Dermis lymphatic vessel endothelial cell (primary cell): ENCODE data around the gene KMT5C. TPM values are rescaled to one million over a fixed set of nuclear protein-coding genes. Genes with fewer than 3 reads are reported as not detected.

ENCODE experiments used
- total RNA-seq: library from RNA; depleted of rRNA; stranded (reverse); fragments of >200 nt; gene quantifications from 2 replicates; pipeline ENCODE4 v1.2.1, GENCODE V29; 2014

KMT5C gene
- 3.2 and 3.3 TPM in 2 replicates for total RNA-seq

DNA sequence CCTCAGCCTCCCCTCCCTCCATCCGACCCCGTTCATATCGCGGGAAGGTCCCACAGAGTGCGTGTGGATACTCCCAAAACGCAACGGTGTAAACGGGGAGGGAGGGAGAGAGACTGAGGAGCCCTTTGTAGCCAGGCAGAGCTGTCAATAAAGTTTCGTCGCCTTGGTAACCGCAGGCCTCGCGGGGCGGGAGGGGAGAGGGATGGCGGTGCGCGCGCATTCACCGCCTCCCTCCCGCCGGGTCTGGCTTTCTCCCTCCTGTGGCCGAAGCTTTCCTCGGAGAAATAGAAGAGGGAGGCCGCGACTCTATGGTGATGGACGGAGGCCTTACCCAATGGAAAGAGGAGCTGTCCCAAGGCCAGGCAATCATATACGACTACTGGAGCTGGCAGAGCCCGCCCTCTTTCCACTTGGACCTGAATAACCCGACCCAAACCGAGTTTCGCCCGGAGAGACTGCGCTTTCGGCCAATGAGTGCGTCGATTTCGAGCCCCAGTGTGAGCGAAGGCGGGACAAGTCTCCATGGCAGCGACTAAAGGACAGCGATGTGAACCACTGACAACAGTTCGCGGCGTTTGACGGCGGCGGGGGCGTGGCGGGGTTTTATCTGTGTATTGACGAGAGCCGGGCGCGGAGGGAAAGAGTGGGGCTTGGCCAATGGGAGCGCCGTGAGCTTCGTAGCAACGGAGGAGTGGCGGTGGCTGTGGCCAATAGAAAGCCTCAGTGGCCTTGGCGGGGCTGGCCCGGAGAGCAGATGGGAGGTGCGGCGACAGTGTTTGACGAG lies at the start of gene KMT5C:
Gene KMT5C, plus strand, starts transcription at position 772 of the 784 bp plus-strand sequence. CDS start 2,061 bp downstream, outside the sequence.

DNA sequence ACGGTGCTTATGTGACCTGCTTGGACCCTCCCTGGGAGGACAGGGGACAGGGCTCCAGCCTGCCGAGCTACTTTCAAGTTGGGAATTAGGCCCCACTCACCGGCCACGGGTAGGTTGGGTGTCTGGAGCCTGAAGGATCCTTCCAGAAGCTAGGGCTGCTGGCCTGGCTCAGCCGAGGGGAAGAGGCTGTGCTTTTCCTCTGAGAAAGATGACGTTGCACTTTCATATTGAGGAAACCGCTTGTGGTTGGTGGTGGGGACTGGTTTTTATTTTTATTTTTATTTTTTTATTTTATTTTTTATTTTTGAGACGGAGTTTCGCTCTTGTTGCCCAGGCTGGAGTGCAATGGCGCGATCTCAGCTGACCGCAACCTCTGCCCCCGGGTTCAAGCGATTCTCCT lies 14.5 kb upstream of the KMT5C start, which contains the start of gene TMEM150B:
Gene TMEM150B, minus strand, starts transcription at position 170 of the 400 bp plus-strand sequence. CDS start 4,305 bp downstream, outside the sequence.

DNA sequence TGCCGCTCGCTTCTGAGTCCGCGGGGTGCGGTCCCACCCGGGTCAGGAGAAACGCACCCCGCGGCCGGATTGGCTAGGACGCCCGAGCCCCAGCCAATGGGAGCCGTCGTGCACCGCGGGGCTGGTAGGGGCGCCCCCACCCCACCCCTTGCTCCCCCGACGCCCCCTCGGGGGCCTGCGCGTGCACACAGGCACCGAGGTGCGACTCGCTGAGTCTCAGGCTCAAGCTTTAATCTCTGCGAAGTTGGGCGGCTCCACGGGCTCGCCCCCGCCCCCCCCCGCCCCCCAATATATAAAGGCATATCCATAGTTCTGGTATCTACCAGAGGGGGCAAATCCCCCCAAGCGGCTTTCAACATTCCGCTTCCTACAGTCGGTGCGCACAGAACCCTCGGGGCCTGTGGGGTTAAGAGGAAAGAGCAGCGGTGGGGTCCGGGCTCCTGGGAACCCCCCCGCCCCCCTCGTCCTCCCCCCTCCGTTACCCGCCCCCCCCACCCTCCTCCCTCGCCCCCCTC lies 15.1 kb downstream of the KMT5C start, which contains the start of gene COX6B2:
Gene COX6B2, minus strand, starts transcription at position 22 of the 515 bp plus-strand sequence. CDS start 198 bp downstream, outside the sequence.

DNA sequence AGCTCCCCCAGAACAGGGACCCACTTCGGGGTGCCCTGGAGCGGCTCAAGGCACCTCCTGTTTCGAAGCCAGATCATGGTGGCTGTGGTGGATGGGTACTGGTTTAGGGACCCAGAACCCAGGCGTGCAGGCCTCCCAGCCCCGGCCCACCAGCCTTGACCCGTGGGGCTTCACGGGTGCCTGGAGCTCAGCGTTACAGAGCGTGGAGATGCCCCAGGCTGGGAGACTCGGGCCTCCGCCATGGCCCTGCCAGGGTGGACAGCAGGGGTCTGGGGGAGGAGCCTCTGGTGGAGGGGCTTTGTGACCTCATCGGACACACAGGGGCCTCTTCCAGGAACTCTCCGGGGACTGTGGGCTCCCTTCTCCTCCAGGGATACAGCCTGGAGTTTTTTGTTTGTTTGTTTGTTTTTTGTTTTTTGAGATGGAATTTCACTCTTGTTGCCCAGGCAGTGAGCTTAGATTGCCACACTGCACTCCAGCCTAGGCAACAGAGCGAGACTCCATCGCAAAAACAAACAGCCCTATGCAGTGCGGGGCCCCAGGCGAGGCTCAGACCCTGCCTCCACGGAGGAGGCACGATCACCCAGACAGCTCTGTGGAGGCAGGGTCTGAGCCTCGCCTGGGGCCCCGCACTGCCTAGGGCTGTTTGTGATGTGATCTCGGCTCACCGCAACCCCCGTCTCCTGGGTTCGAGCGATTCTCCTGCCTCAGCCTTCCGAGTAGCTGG lies 23.5 kb downstream of the KMT5C start, which contains the start of gene GARIN5B:
Gene GARIN5B, minus strand, starts transcription at position 271 of the 727 bp plus-strand sequence. Its CDS starts 194 bp downstream, at position 77.

DNA sequence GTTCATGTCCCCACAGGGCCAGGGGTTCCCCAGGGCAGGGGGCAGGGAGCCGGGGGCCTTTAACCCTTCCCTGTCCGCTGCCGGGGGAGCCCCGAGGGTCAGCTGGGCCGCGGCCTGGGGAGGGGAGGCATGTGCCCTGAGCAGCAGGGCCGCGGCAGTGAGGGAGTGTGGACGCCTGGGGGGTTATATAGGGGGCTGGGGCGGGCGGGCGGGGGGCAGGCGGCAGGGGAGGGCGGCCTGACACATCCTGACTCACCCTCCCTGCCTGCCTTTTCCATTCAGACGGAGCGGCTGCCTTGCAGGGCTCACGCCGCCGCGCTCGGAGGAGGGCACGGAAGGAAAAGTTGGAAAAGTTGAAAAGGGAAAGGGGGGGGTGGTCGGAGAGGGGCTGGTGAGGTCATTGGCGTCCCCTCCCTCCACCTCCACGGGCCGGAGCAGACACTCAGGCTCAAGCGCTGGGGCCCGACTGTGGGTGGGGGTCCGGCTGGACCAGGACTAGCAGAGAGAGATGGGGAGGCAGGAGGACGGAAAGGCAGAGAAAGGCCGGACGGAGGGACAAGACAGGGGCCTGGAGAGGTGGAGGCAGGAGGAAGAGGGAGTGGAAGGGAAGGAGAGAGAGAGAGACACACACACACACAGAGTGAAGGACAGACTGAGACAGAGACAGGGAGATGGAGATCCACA lies 30.8 kb downstream of the KMT5C start, which contains the start of gene IL11:
Gene IL11, minus strand, starts transcription at position 159 of the 684 bp plus-strand sequence. Its CDS starts 153 bp downstream, at position 6.

DNA sequence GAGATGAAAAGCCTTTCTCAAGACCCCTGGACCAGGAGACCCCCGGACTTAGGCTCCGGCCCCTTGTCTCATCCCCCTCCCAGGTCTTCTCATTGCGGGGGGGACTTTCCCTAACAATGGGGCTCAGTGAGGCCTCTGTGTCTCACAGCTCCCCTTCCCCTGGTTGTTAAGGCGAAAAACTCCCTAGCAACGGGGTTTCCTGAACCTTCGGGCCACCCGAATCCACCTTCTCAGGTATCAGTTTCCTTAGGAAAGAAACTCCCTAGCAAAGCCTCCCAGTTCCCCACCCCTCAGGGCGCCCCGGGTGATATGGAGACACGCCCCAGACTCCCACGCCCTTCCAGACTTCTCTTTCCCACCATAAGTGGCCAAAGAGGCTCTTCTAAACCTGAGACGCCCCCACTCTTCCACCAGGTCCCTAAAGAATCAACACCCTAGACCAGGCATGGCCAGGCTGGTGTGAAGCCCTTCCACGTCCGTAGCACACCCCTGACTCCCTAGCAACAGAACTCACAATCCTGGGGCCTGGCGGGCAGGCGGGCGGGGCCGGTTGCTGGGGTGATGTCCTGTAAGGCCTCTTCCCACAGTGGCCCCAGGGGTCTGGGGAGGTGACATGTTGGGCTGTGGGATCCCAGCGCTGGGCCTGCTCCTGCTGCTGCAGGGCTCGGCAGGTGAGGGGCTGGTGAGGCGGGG lies 36.7 kb downstream of the KMT5C start, which contains the start of gene TMEM190:
Gene TMEM190, plus strand, starts transcription at position 586 of the 693 bp plus-strand sequence. Its CDS starts 28 bp downstream, at position 614.

DNA sequence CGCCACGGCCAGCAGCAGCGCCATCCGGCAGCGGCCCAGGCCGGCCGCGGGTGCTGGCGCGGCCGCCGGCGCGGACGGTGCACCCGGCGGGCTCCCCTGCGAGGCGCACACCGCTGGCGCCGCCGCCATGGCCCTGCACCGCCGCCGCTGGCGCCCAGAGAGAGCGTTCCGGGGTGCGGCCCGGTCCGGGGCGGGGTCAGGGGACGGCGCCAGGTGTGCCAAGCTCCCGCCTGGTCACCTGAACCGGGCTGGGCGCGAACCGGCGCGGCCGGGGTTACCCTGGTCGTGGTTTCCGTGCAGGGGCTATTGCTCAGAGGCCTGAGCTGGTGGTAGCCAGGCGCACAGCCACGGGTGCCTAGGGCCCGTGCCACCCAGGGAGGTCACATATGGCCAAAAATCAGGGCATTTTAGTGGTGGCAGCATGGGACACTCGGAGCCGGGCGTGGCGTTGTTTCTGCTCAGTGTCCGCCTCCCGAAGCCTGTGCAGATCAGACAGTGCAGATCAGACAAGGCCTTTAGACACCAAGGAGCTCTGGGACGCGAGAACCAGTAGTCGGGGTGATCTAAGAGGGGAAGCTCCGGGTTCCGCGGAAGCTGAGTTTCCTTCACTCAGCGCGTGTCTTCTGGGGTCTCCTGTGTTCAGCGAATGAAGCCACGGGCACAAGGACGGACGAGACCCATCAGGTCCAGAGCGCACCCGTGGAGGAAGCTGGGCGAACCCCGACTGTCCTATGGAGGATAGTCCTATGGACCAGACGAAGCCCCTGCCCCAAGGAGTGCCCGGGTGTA lies 44.6 kb downstream of the KMT5C start, which contains the start of gene TMEM238:
Gene TMEM238, minus strand, starts transcription at position 162 of the 789 bp plus-strand sequence. Its CDS starts 33 bp downstream, at position 129.

DNA sequence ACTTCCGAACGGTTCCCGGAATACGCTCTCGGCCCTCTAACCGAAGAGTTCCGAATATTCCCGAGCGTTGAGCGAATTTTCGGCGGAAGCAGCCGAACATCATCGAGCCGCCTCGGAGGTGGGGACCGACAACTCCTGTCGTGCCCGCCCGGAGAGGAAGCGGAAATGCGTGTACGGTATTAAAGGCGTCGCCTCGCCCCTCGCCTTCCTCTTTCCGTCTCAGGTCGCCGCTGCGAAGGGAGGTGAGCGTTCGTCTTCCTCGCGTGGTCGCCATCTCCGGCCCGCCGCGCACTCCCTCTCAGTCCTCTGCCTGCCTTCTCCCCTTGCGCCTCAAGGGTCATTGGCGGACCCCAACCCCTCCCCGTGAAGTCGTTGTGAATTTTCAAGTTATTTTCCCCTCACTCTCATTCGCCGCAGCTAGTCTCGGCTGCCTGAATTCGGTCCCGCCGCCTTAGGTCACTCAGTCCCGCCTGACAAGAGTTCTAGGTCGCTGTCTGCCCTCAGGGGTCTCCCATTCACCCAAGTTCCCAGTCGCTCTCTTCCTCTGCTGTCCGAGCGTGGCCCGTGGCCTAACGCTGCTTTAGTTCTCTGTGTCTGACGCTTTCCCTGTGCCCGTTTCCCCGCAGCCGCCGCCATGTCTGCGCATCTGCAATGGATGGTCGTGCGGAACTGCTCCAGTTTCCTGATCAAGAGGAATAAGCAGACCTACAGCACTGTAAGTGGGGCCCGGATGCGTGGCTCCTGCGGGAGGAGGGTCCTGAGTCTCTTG lies 46.2 kb downstream of the KMT5C start, which contains the start of gene RPL28:
Gene RPL28, plus strand, starts transcription at position 209 of the 769 bp plus-strand sequence. Its CDS starts 426 bp downstream, at position 635.

Other genes with a start within 250 kb of the KMT5C start
- 23.5 and 25.8 TPM in 2 replicates for gene PPP1R12C, start 222.2 kb upstream of the KMT5C start, total RNA-seq
- gene TNNT1, start 190.7 kb upstream of the KMT5C start, total RNA-seq: 0.77 and 0.87 TPM in 2 replicates
- gene TNNI3, start 182.1 kb upstream of the KMT5C start, total RNA-seq: not detected in 2 replicates
- 0.34 and 0.65 TPM in 2 replicates for gene DNAAF3, start 173.3 kb upstream of the KMT5C start, total RNA-seq
- gene SYT5, start 159.6 kb upstream of the KMT5C start, total RNA-seq: under 0.01 TPM in 1 of 2 replicates, not detected in the other
- gene PTPRH, start 130.4 kb upstream of the KMT5C start, total RNA-seq: 0.09 and 0.33 TPM in 2 replicates
- gene TMEM86B, start 111.1 kb upstream of the KMT5C start, total RNA-seq: 0.33 and 1.0 TPM in 2 replicates
- gene PPP6R1, start 80.9 kb upstream of the KMT5C start, total RNA-seq: 16.4 and 18.0 TPM in 2 replicates
- gene HSPBP1, start 59.8 kb upstream of the KMT5C start, total RNA-seq: 18.6 and 19.6 TPM in 2 replicates
- gene BRSK1, start 55.9 kb upstream of the KMT5C start, total RNA-seq: 0.65 and 0.77 TPM in 2 replicates
- not detected in 2 replicates for gene TMEM150B, start 14.5 kb upstream of the KMT5C start, total RNA-seq
- gene COX6B2, start 14.8 kb downstream of the KMT5C start, total RNA-seq: not detected in 2 replicates
- not detected in 2 replicates for gene GARIN5B, start 23.4 kb downstream of the KMT5C start, total RNA-seq
- gene IL11, start 30.6 kb downstream of the KMT5C start, total RNA-seq: 0.33 TPM in 1 of 2 replicates, not detected in the other
- not detected in 2 replicates for gene TMEM190, start 37.0 kb downstream of the KMT5C start, total RNA-seq
- 0.17 and 0.22 TPM in 2 replicates for gene TMEM238, start 44.4 kb downstream of the KMT5C start, total RNA-seq
- gene RPL28, start 46.1 kb downstream of the KMT5C start, total RNA-seq: 177 and 193 TPM in 2 replicates
- gene UBE2S, start 67.9 kb downstream of the KMT5C start, total RNA-seq: 23.0 and 32.1 TPM in 2 replicates
- gene SHISA7, start 103.4 kb downstream of the KMT5C start, total RNA-seq: not detected in 2 replicates
- gene ISOC2, start 121.8 kb downstream of the KMT5C start, total RNA-seq: 55.3 and 66.8 TPM in 2 replicates
- gene C19orf85, start 124.9 kb downstream of the KMT5C start, total RNA-seq: not detected in 2 replicates
- gene ZNF628, start 136.7 kb downstream of the KMT5C start, total RNA-seq: 0.43 and 0.76 TPM in 2 replicates
- gene NAT14, start 145.3 kb downstream of the KMT5C start, total RNA-seq: 7.9 and 8.8 TPM in 2 replicates
- gene SSC5D, start 148.6 kb downstream of the KMT5C start, total RNA-seq: under 0.01 TPM in 2 replicates
- not detected in 2 replicates for gene SBK2, start 197.3 kb downstream of the KMT5C start, total RNA-seq
- gene SBK3, start 205.7 kb downstream of the KMT5C start, total RNA-seq: 0.22 and 0.26 TPM in 2 replicates
- gene ZNF579, start 241.0 kb downstream of the KMT5C start, total RNA-seq: 1.8 and 2.4 TPM in 2 replicates